H1 (cell line): ENCODE data around the gene OLFML2A. TPM values are rescaled to one million over a fixed set of nuclear protein-coding genes. Genes with fewer than 3 reads are reported as not detected.

Experiments
- CHD7 ChIP-seq: fragments of 300-600 bp; sonication (generic); IDR thresholded peaks from 2 replicates; pipeline ENCODE4 v1.7.1; 2012; ENCODE audit warnings: low read length, moderate library complexity, mild to moderate bottlenecking, inconsistent platforms; ENCODE audit not compliant: insufficient replicate concordance
- HDAC2 ChIP-seq, 2 experiments: fragments of 300-600 bp in 1 of 2; sonication (generic) in 1 of 2; IDR thresholded peaks; 2 replicates each; pipeline ENCODE4 v1.6.1; 2011 to 2012; ENCODE audit warnings: low read depth in 2 of 2, low read length in 2 of 2, mild to moderate bottlenecking in 2 of 2, moderate library complexity in 2 of 2, borderline replicate concordance in 1 of 2, inconsistent platforms in 1 of 2
- HDAC6 ChIP-seq: IDR thresholded peaks from one replicate; pipeline ENCODE4 v1.7.1; 2012; ENCODE audit warnings: low read depth, mild to moderate bottlenecking, inconsistent platforms, low read length, moderate library complexity
- JUN ChIP-seq: IDR thresholded peaks from 2 replicates; pipeline ENCODE4 v1.6.1; 2011; ENCODE audit warnings: low read depth, mild to moderate bottlenecking, improper control_type of control experiment, low read length
- MAFK ChIP-seq: IDR thresholded peaks from 2 replicates; pipeline ENCODE4 v1.6.1; 2012; ENCODE audit warnings: low read depth, mild to moderate bottlenecking, improper control_type of control experiment, low read length
- POLR2AphosphoS5 ChIP-seq: IDR thresholded peaks from 2 replicates; pipeline ENCODE4 v1.6.1; 2011; ENCODE audit warnings: low read depth, low read length
- RAD21 ChIP-seq, 2 experiments: IDR thresholded peaks in 1 of 2; conservative IDR thresholded peaks in 1 of 2; 2 replicates each; pipeline ENCODE4 v1.6.1; 2011; ENCODE audit warnings: low read depth in 2 of 2, low read length in 2 of 2, improper control_type of control experiment in 1 of 2, inconsistent platforms in 1 of 2, mild to moderate bottlenecking in 1 of 2, moderate library complexity in 1 of 2
- SP2 ChIP-seq: IDR thresholded peaks from 2 replicates; pipeline ENCODE4 v1.6.1; 2012; ENCODE audit warnings: mild to moderate bottlenecking, low read length, inconsistent platforms
- YY1 ChIP-seq: IDR thresholded peaks from 2 replicates; pipeline ENCODE4 v1.6.1; 2011; ENCODE audit warnings: low read depth, mild to moderate bottlenecking, low read length
- polyA plus RNA-seq, 7 experiments: library from polyadenylated mRNA; depleted of rRNA in 3 of 7; stranded (reverse) in 5 of 7; unstranded in 2 of 7; fragments of >200 nt in 5 of 7; fragments of 200-250 nt in 2 of 7; gene quantifications; 1 replicate in 5 of 7; 2 replicates in 1 of 7; 4 replicates in 1 of 7; pipeline versions ENCODE4 v1.2.1 to v1.2.3, GENCODE V29; 2011 to 2013; ENCODE audit warnings: missing spikeins in 2 of 7, mixed read lengths in 2 of 7
- total RNA-seq: library from RNA; stranded (reverse); fragmentation: NEBNext Ultra II Directional; extraction: Animal tissue kit (Norgen Biotek cat#: 25700); gene quantifications from 2 replicates; pipeline ENCODE4 v1.2.1, GENCODE V29; 2021

Gene OLFML2A
- total and polyA plus RNA-seq, 2 of the 8 experiments (the other 6 are each of a cell fraction or from before 2014, with no cell fraction given) = 7.8 to 11.5 TPM

- TF ChIP-seq CHD7 (no peak), MAFK (no peak), HDAC2 (IDR thresholded peaks at IDR 0.05; ENCODE audit: borderline replicate concordance in 1 of 2, low read depth in 2 of 2, low read length in 2 of 2) (0 out of 4 replicates have a peak, but pooled peaks have one; percentile 22 to 87), RAD21 (IDR thresholded peaks at IDR 0.05 in 1 of 2, conservative IDR thresholded peaks at IDR 0.05 in 1 of 2; ENCODE audit: low read depth in 2 of 2, low read length in 2 of 2) (no peak), POLR2AphosphoS5 (peak; percentile 94), HDAC6 (no peak), YY1 (0 out of 2 replicates have a peak, but pooled peaks have one; percentile 25), SP2 (no peak), JUN (no peak)
Measured at GRCh38 chr9:124861342-124862229, 84.7 kb downstream of the OLFML2A start, which contains the start of the genes ARPC5L and RPL35 (continued).
